Osteocyte (in vitro differentiated cells): ENCODE measurements around the gene SPESP1. TPM values are rescaled to one million over a fixed set of nuclear protein-coding genes. Genes with fewer than 3 reads are reported as not detected.
A peak's percentile ranks its signal among the peaks of the same experiment; 100 is the strongest.

Experiments used
- DNase-seq: peaks from one replicate; pipeline ENCODE4 v3.0.0; 2021; ENCODE audit warnings: mixed read lengths; ENCODE audit not compliant: unreplicated experiment; ENCODE audit errors: extremely low spot score
- H3K27ac Mint-ChIP-seq: one replicate; pipeline ENCODE4 v1.8.0; 2021; ENCODE audit warnings: mild to moderate bottlenecking, mixed read lengths; ENCODE audit not compliant: unreplicated experiment
- H3K27me3 Mint-ChIP-seq: one replicate; pipeline ENCODE4 v1.8.0; 2021; ENCODE audit warnings: mixed read lengths; ENCODE audit not compliant: unreplicated experiment
- H3K36me3 Mint-ChIP-seq: one replicate; pipeline ENCODE4 v1.8.0; 2021; ENCODE audit warnings: mixed read lengths; ENCODE audit not compliant: unreplicated experiment
- H3K4me1 Mint-ChIP-seq: one replicate; pipeline ENCODE4 v1.8.0; 2021; ENCODE audit warnings: mixed read lengths; ENCODE audit not compliant: unreplicated experiment
- H3K4me3 Mint-ChIP-seq: one replicate; pipeline ENCODE4 v1.8.0; 2021; ENCODE audit warnings: mild to moderate bottlenecking, moderate library complexity, mixed read lengths; ENCODE audit not compliant: unreplicated experiment
- H3K9me3 Mint-ChIP-seq: one replicate; pipeline ENCODE4 v1.8.0; 2021; ENCODE audit warnings: mixed read lengths; ENCODE audit not compliant: unreplicated experiment
- long read RNA-seq: library from polyadenylated mRNA; unstranded; transcript quantifications from one replicate; pipeline ENCODE4 v2.0.0, GENCODE V29; 2021
- total RNA-seq: library from RNA; stranded (reverse); gene quantifications from 2 replicates; pipeline ENCODE4 v1.2.1, GENCODE V29; 2021
- TF ChIP-seq, protein P1 (sequence below): fragments of 200-600 bp; sonication (generic); IDR thresholded peaks from 2 replicates; pipeline ENCODE4 v1.5.0; 2021; ENCODE audit warnings: antibody characterized with exemption, mild to moderate bottlenecking, moderate library complexity

Gene SPESP1
- not detected in 2 replicates for total RNA-seq
- long read RNA-seq, partial matches to known transcripts, result 0 of 1 reads
- long read RNA-seq, other reads (novel, unspliced or antisense), result 1 of 1 reads

DNA sequence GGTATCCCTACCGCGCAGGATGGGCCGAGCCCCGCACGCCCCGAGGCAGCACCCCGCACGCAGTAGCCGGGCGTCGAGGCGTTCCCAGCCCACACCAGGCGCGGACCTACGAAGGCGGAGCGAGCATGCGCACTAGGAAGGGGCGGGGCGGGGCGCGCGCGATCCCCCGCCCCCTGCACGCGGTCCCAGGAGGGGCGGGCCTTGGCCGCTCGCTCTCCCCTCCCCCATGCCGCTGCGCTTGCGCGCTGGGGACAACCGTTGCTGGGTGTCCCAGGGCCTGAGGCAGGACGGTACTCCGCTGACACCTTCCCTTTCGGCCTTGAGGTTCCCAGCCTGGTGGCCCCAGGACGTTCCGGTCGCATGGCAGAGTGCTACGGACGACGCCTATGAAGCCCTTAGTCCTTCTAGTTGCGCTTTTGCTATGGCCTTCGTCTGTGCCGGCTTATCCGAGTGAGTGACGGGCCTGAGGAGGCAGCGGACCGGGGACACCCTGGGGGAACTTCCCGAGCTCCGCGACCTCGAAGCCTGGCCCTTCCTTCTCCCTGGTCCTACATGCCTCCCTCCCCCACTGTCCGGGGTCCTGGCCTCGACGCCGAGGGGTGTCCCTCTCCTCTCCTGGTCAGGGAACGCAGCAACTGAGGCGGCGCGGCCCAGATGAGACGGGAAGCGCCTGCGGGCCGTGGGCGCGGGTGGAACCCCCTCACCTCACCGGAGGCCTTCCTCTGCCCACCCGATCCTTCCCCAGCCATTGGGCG is at the start of gene SPESP1:
Gene SPESP1 (plus strand): TSS at position 258 of the 755 bp plus-strand sequence. CDS start 129 bp downstream, at position 387.
- no peaks in the 10 kb centered on the region for H3K4me1 Mint-ChIP-seq
- H3K4me3 Mint-ChIP-seq, result no peak within 1 kb of the TSS
- no peak for DNase-seq
- no peak within 1 kb of the TSS for H3K27ac Mint-ChIP-seq
- H3K36me3 Mint-ChIP-seq, result no peaks in the 10 kb centered on the region
- TF ChIP-seq, protein P1, sequence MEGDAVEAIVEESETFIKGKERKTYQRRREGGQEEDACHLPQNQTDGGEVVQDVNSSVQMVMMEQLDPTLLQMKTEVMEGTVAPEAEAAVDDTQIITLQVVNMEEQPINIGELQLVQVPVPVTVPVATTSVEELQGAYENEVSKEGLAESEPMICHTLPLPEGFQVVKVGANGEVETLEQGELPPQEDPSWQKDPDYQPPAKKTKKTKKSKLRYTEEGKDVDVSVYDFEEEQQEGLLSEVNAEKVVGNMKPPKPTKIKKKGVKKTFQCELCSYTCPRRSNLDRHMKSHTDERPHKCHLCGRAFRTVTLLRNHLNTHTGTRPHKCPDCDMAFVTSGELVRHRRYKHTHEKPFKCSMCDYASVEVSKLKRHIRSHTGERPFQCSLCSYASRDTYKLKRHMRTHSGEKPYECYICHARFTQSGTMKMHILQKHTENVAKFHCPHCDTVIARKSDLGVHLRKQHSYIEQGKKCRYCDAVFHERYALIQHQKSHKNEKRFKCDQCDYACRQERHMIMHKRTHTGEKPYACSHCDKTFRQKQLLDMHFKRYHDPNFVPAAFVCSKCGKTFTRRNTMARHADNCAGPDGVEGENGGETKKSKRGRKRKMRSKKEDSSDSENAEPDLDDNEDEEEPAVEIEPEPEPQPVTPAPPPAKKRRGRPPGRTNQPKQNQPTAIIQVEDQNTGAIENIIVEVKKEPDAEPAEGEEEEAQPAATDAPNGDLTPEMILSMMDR, result no peak
- H3K27me3 Mint-ChIP-seq, result peaks cover 34% of the 10 kb centered on the region
- H3K9me3 Mint-ChIP-seq, result no peaks in the 10 kb centered on the region

DNA sequence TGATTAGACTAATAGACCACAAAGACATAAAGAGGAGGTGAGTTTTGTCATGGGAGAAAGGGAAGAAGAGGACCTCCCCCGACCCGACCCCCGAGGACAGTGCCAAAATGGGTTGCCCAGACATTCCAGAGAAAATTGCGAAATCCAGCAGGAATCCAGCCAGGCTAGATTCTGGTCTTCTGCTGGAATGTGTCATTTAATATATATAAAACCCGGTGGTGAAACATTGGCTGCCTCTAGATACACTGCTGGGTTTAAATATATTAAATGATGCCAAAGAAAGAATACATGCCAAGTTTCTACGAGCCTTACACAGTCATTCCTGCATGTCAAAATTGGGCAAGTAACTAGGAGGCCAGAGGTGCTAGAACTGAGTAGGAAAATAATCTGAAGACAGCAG is 45.3 kb upstream of the SPESP1 start:
- no peaks in the 10 kb centered on the region for H3K9me3 Mint-ChIP-seq
- H3K27me3 Mint-ChIP-seq, result peaks cover 8% of the 10 kb centered on the region
- H3K4me3 Mint-ChIP-seq, result no peak overlapping the region
- H3K4me1 Mint-ChIP-seq, result peaks cover 24% of the 10 kb centered on the region
- peak overlapping the region; percentile 54 for H3K27ac Mint-ChIP-seq
- no peaks in the 10 kb centered on the region for H3K36me3 Mint-ChIP-seq
- TF ChIP-seq, protein P1, result no peak
- DNase-seq, result no peak

GRCh38 chr15:68887120-68887519 is 43.2 kb upstream of the SPESP1 start:
- Mint-ChIP-seq H3K4me3 (no peak overlapping the region), H3K27ac (no peak overlapping the region), H3K27me3 (peaks cover 20% of the 10 kb centered on the region), H3K9me3 (peaks cover 6% of the 10 kb centered on the region), H3K4me1 (peaks cover 24% of the 10 kb centered on the region), H3K36me3 (no peaks in the 10 kb centered on the region)
- no peak for DNase-seq
- TF ChIP-seq, protein P1, result no peak

GRCh38 chr15:68887819-68888218 is 42.5 kb upstream of the SPESP1 start:
- Mint-ChIP-seq H3K9me3 (peaks cover 6% of the 10 kb centered on the region), H3K27ac (no peak overlapping the region), H3K4me1 (peaks cover 24% of the 10 kb centered on the region), H3K36me3 (no peaks in the 10 kb centered on the region), H3K27me3 (peaks cover 26% of the 10 kb centered on the region), H3K4me3 (no peak overlapping the region)
- DNase-seq, result no peak
- TF ChIP-seq, protein P1, result no peak

GRCh38 chr15:68888419-68888818 is 41.9 kb upstream of the SPESP1 start:
- TF ChIP-seq, protein P1, result no peak
- Mint-ChIP-seq H3K36me3 (no peaks in the 10 kb centered on the region), H3K27ac (no peak overlapping the region), H3K9me3 (peaks cover 8% of the 10 kb centered on the region), H3K27me3 (peaks cover 25% of the 10 kb centered on the region), H3K4me1 (peaks cover 24% of the 10 kb centered on the region), H3K4me3 (no peak overlapping the region)
- DNase-seq, result no peak
